H1 (cell line): ENCODE results near the gene SCG2. TPM values are rescaled to one million over a fixed set of nuclear protein-coding genes. Genes with fewer than 3 reads are reported as not detected.

Experiments used
- CTCF ChIA-PET: fragments of 300-600 bp; sonication (Branson Sonifier 250); formaldehyde crosslinking; loops from one replicate; lab custom pipeline; 2021; ENCODE audit not compliant: partially characterized antibody; lab: Charles Lee
- POLR2A ChIA-PET: fragments of 300-600 bp; sonication (Branson Sonifier 250); formaldehyde crosslinking; loops from one replicate; lab custom pipeline; 2021; ENCODE audit warnings: inconsistent platforms; ENCODE audit not compliant: partially characterized antibody; lab: Charles Lee
- DNase-seq, 2 experiments: peaks; one replicate each; pipeline versions ENCODE4 v3.0.0 to v3.0.0-alpha.2; 2010 to 2022; ENCODE audit warnings: low spot score in 2 of 2, low read depth in 1 of 2, mixed read lengths in 1 of 2
- FAIRE-seq: peaks from 2 replicates; lab custom pipeline; 2011; peaks lifted over from hg19 to GRCh38; lab: Jason Lieb, UNC
- H2AFZ ChIP-seq: 2 replicates; pipeline ENCODE4 v1.8.1; 2012; ENCODE audit warnings: low read length, inconsistent platforms
- H2AK5ac ChIP-seq: 2 replicates; pipeline ENCODE4 v1.6.1; 2013; ENCODE audit warnings: low read depth, low read length
- H2BK120ac ChIP-seq: replicated peaks from 2 replicates; pipeline ENCODE3; 2013; ENCODE audit warnings: low read depth, low read length, inconsistent platforms
- H2BK12ac ChIP-seq: 2 replicates; pipeline ENCODE4 v1.6.1; 2013; ENCODE audit warnings: low read depth, low read length
- H2BK15ac ChIP-seq: 2 replicates; pipeline ENCODE4 v1.6.1; 2013; ENCODE audit warnings: low read length
- H2BK20ac ChIP-seq: 2 replicates; pipeline ENCODE4 v1.6.1; 2013; ENCODE audit warnings: low read length
- H2BK5ac ChIP-seq: 2 replicates; pipeline ENCODE4 v1.6.1; 2013; ENCODE audit warnings: low read depth, low read length
- H3K14ac ChIP-seq: 2 replicates; pipeline ENCODE4 v1.6.1; 2013; ENCODE audit warnings: inconsistent platforms; ENCODE audit not compliant: insufficient read length
- H3K18ac ChIP-seq: 2 replicates; pipeline ENCODE4 v1.6.1; 2013; ENCODE audit warnings: low read length; ENCODE audit errors: extremely low read depth
- H3K23ac ChIP-seq: 2 replicates; pipeline ENCODE4 v1.6.1; 2013; ENCODE audit warnings: inconsistent platforms; ENCODE audit not compliant: insufficient read length
- H3K23me2 ChIP-seq: 2 replicates; pipeline ENCODE4 v1.6.1; 2013; ENCODE audit warnings: low read depth, low read length
- H3K27ac ChIP-seq: 2 replicates; pipeline ENCODE4 v1.6.1; 2011; ENCODE audit warnings: low read depth, low read length, inconsistent platforms
- H3K27me3 ChIP-seq, 4 experiments: replicated peaks in 1 of 4; 1 replicate in 1 of 4; 2 replicates in 3 of 4; pipeline versions ENCODE4 v1.6.1 to v1.8.1; 2011 to 2013; ENCODE audit warnings: low read length in 3 of 4, mild to moderate bottlenecking in 3 of 4, inconsistent platforms in 2 of 4, mixed read lengths in 2 of 4, moderate library complexity in 1 of 4; ENCODE audit not compliant: control insufficient read depth in 3 of 4, insufficient read depth in 3 of 4; ENCODE audit errors: extremely low read depth in 1 of 4
- H3K36me3 ChIP-seq, 4 experiments: 2 replicates each; pipeline versions ENCODE4 v1.6.1 to v1.8.1; 2011 to 2013; ENCODE audit warnings: mild to moderate bottlenecking in 4 of 4, low read length in 3 of 4, moderate library complexity in 2 of 4, control low read depth in 1 of 4, inconsistent platforms in 1 of 4; ENCODE audit not compliant: insufficient read depth in 4 of 4, control insufficient read depth in 2 of 4
- H3K4ac ChIP-seq: replicated peaks from 2 replicates; pipeline ENCODE3; 2013; ENCODE audit warnings: low read length, low read depth, mixed read lengths, inconsistent platforms; ENCODE audit not compliant: insufficient read length
- H3K4me1 ChIP-seq, 4 experiments: replicated peaks in 1 of 4; 1 replicate in 1 of 4; 2 replicates in 3 of 4; pipeline versions ENCODE4 v1.6.1 to v1.8.1; 2011 to 2013; ENCODE audit warnings: low read length in 3 of 4, inconsistent platforms in 2 of 4, mixed read lengths in 1 of 4; ENCODE audit not compliant: insufficient read depth in 4 of 4, control insufficient read depth in 3 of 4
- H3K4me2 ChIP-seq, 2 experiments: 2 replicates each; pipeline versions ENCODE4 v1.6.1 to v1.8.1; 2011 to 2013; ENCODE audit warnings: low read depth in 2 of 2, low read length in 2 of 2, control low read depth in 1 of 2, inconsistent platforms in 1 of 2, mild to moderate bottlenecking in 1 of 2; ENCODE audit not compliant: insufficient read depth in 1 of 2
- H3K4me3 ChIP-seq, 4 experiments: fragments of 200-600, 300-600 bp in 1 of 4; sonication (generic), shearing (Covaris generic), sonication (Bioruptor Twin) in 1 of 4; 2 replicates each; pipeline versions ENCODE4 v1.5.1 to v1.8.1; 2011 to 2016; ENCODE audit warnings: low read length in 4 of 4, low read depth in 3 of 4, control low read depth in 2 of 4, inconsistent platforms in 2 of 4, mild to moderate bottlenecking in 2 of 4, mixed read lengths in 1 of 4, moderate library complexity in 1 of 4; ENCODE audit not compliant: insufficient read depth in 2 of 4; ENCODE audit errors: extremely low read depth in 1 of 4
- H3K56ac ChIP-seq: replicated peaks from 2 replicates; pipeline ENCODE3; 2013; ENCODE audit warnings: low read depth, mild to moderate bottlenecking, mixed read lengths, low read length, inconsistent platforms; ENCODE audit not compliant: insufficient read length
- H3K79me1 ChIP-seq: 2 replicates; pipeline ENCODE4 v1.6.1; 2013; ENCODE audit warnings: low read depth, low read length, control low read depth
- H3K79me2 ChIP-seq, 2 experiments: 2 replicates each; pipeline versions ENCODE4 v1.6.1 to v1.8.1; 2012 to 2013; ENCODE audit warnings: low read length in 2 of 2, mild to moderate bottlenecking in 2 of 2, inconsistent platforms in 1 of 2; ENCODE audit not compliant: insufficient read depth in 2 of 2, control insufficient read depth in 1 of 2
- H3K9ac ChIP-seq, 4 experiments: replicated peaks in 1 of 4; 1 replicate in 1 of 4; 2 replicates in 3 of 4; pipeline versions ENCODE4 v1.6.1 to v1.8.1; 2011 to 2013; ENCODE audit warnings: low read depth in 3 of 4, low read length in 3 of 4, control low read depth in 2 of 4, mild to moderate bottlenecking in 2 of 4, moderate library complexity in 2 of 4, inconsistent platforms in 1 of 4; ENCODE audit errors: extremely low read depth in 1 of 4
- H3K9me3 ChIP-seq, 2 experiments: 2 replicates each; pipeline versions ENCODE4 v1.6.1 to v1.8.1; 2012 to 2013; ENCODE audit warnings: mild to moderate bottlenecking in 2 of 2, moderate library complexity in 2 of 2, control low read depth in 1 of 2, inconsistent platforms in 1 of 2, low read depth in 1 of 2, low read length in 1 of 2, mixed read lengths in 1 of 2; ENCODE audit not compliant: insufficient read depth in 2 of 2
- H4K20me1 ChIP-seq, 2 experiments: replicated peaks in 1 of 2; 2 replicates each; pipeline versions ENCODE3 to v1.8.1; 2011 to 2013; ENCODE audit warnings: inconsistent platforms in 2 of 2, low read length in 2 of 2, mild to moderate bottlenecking in 1 of 2; ENCODE audit not compliant: insufficient read depth in 2 of 2, control insufficient read depth in 1 of 2
- H4K5ac ChIP-seq: 2 replicates; pipeline ENCODE4 v1.6.1; 2013; ENCODE audit warnings: low read length, low read depth, mixed read lengths, inconsistent platforms; ENCODE audit not compliant: insufficient read length
- H4K8ac ChIP-seq: 2 replicates; pipeline ENCODE4 v1.8.0; 2013; ENCODE audit warnings: mild to moderate bottlenecking, moderate library complexity, low read length, inconsistent platforms; ENCODE audit not compliant: insufficient read depth; ENCODE audit errors: extremely low read depth
- H4K91ac ChIP-seq: replicated peaks from 2 replicates; pipeline ENCODE3; 2013; ENCODE audit warnings: low read length, mixed read lengths, inconsistent platforms; ENCODE audit not compliant: insufficient read length
- ASH2L ChIP-seq: fragments of 200-600, 300-600 bp; sonication (generic); IDR thresholded peaks from one replicate; pipeline ENCODE4 v1.7.1; 2017; ENCODE audit warnings: low read length
- CBX5 ChIP-seq: fragments of 300-800, 300-1000 bp; sonication (generic); IDR thresholded peaks from 2 replicates; pipeline ENCODE4 v1.7.1; 2016; ENCODE audit warnings: antibody characterized with exemption, low read length, low read depth
- CBX8 ChIP-seq: fragments of 300-800, 300-1000 bp; sonication (generic); IDR thresholded peaks from 2 replicates; pipeline ENCODE4 v1.7.1; 2016; ENCODE audit warnings: low read depth, low read length, borderline replicate concordance
- CREB1 ChIP-seq: IDR thresholded peaks from 2 replicates; pipeline ENCODE4 v1.6.1; 2012; ENCODE audit warnings: inconsistent platforms
- EP300 ChIP-seq, 2 experiments: IDR thresholded peaks; 1 replicate in 1 of 2; 2 replicates in 1 of 2; pipeline ENCODE4 v1.6.1; 2011 to 2012; ENCODE audit warnings: low read depth in 2 of 2, low read length in 2 of 2, mild to moderate bottlenecking in 2 of 2, borderline replicate concordance in 1 of 2, inconsistent platforms in 1 of 2, moderate library complexity in 1 of 2
- HDAC2 ChIP-seq, 2 experiments: fragments of 300-600 bp in 1 of 2; sonication (generic) in 1 of 2; IDR thresholded peaks; 2 replicates each; pipeline ENCODE4 v1.6.1; 2011 to 2012; ENCODE audit warnings: low read depth in 2 of 2, low read length in 2 of 2, mild to moderate bottlenecking in 2 of 2, moderate library complexity in 2 of 2, borderline replicate concordance in 1 of 2, inconsistent platforms in 1 of 2
- JUN ChIP-seq: IDR thresholded peaks from 2 replicates; pipeline ENCODE4 v1.6.1; 2011; ENCODE audit warnings: low read depth, mild to moderate bottlenecking, improper control_type of control experiment, low read length
- JUND ChIP-seq: IDR thresholded peaks from 2 replicates; pipeline ENCODE4 v1.6.1; 2011; ENCODE audit warnings: mild to moderate bottlenecking, improper control_type of control experiment, low read length
- KDM1A ChIP-seq: fragments of 200-600, 300-600 bp; sonication (generic); IDR thresholded peaks from 2 replicates; pipeline ENCODE4 v1.7.1; 2016; ENCODE audit warnings: mild to moderate bottlenecking, low read length, borderline replicate concordance
- POLR2AphosphoS5 ChIP-seq: IDR thresholded peaks from 2 replicates; pipeline ENCODE4 v1.6.1; 2011; ENCODE audit warnings: low read depth, low read length
- POU5F1 ChIP-seq: IDR thresholded peaks from 2 replicates; pipeline ENCODE4 v1.6.1; 2011; ENCODE audit warnings: low read depth, mild to moderate bottlenecking, low read length, moderate library complexity
- SAP30 ChIP-seq: fragments of 300-600 bp; sonication (generic); IDR thresholded peaks from 2 replicates; pipeline ENCODE4 v1.7.1; 2012; ENCODE audit warnings: low read length, moderate library complexity, mild to moderate bottlenecking, inconsistent platforms; ENCODE audit not compliant: insufficient read depth, insufficient replicate concordance
- SIX5 ChIP-seq: IDR thresholded peaks from 2 replicates; pipeline ENCODE4 v1.6.1; 2011; ENCODE audit warnings: mild to moderate bottlenecking, low read depth, low read length
- SP1 ChIP-seq: IDR thresholded peaks from 2 replicates; pipeline ENCODE4 v1.6.1; 2011; ENCODE audit warnings: low read depth, low read length
- YY1 ChIP-seq: IDR thresholded peaks from 2 replicates; pipeline ENCODE4 v1.6.1; 2011; ENCODE audit warnings: low read depth, mild to moderate bottlenecking, low read length
- ZNF274 ChIP-seq: IDR thresholded peaks from 2 replicates; pipeline ENCODE4 v1.7.0; 2012; ENCODE audit warnings: low read length, borderline replicate concordance; ENCODE audit errors: extremely low read depth
- WGBS, 2 experiments: shearing (Covaris generic) in 1 of 2; methylation state at CpG; one replicate each; pipeline versions ENCODE4 v1.1.6 to v1.1.7; 2013 to 2015; ENCODE audit warnings: low lambda C conversion rate in 2 of 2, mixed read lengths in 2 of 2, inconsistent platforms in 1 of 2, low coverage in 1 of 2, missing lambda C conversion rate in 1 of 2; ENCODE audit not compliant: insufficient replicate concordance in 2 of 2, insufficient coverage in 1 of 2, insufficient read length in 1 of 2; ENCODE audit errors: extremely low coverage in 1 of 2, missing lambda C conversion rate in 1 of 2; 5-methylcytosine and 5-hydroxymethylcytosine counted together
- polyA plus RNA-seq, 7 experiments: library from polyadenylated mRNA; depleted of rRNA in 3 of 7; stranded (reverse) in 5 of 7; unstranded in 2 of 7; fragments of >200 nt in 5 of 7; fragments of 200-250 nt in 2 of 7; gene quantifications; 1 replicate in 5 of 7; 2 replicates in 1 of 7; 4 replicates in 1 of 7; pipeline versions ENCODE4 v1.2.1 to v1.2.3, GENCODE V29; 2011 to 2013; ENCODE audit warnings: missing spikeins in 2 of 7, mixed read lengths in 2 of 7
- total RNA-seq: library from RNA; stranded (reverse); fragmentation: NEBNext Ultra II Directional; extraction: Animal tissue kit (Norgen Biotek cat#: 25700); gene quantifications from 2 replicates; pipeline ENCODE4 v1.2.1, GENCODE V29; 2021

SCG2 gene
- total and polyA plus RNA-seq, 2 of the 8 experiments (the other 6 are each of a cell fraction or from before 2014, with no cell fraction given) = 0.54 to 1.0 TPM

GRCh38 chr2:223625652-223626051 is 23.5 kb upstream of the SCG2 start:
- Histone ChIP-seq H3K18ac (no peak overlapping the region), H4K20me1 (peaks cover 3 to 16% of the 10 kb centered on the region in 2 experiments), H3K4me3 (no peak overlapping the region), H2BK20ac (no peak overlapping the region), H2BK12ac (no peak overlapping the region), H3K56ac (no peak overlapping the region), H3K23ac (no peak overlapping the region), H3K9ac (no peak overlapping the region), H3K14ac (no peak overlapping the region), H3K23me2 (no peaks in the 10 kb centered on the region), H2AK5ac (no peak overlapping the region), H4K91ac (no peak overlapping the region), H3K4me2 (no peak overlapping the region), H2BK5ac (no peak overlapping the region), H3K36me3 (no peaks in the 10 kb centered on the region), H3K27me3 (peaks cover 18 to 31% (median 25%) of the 10 kb centered on the region in 4 experiments), H3K4me1 (no peaks in the 10 kb centered on the region), H3K9me3 (no peaks in the 10 kb centered on the region), H4K8ac (no peak overlapping the region), H2BK120ac (no peak overlapping the region), H2BK15ac (no peak overlapping the region), H3K27ac (no peak overlapping the region), H3K79me2 (no peaks in the 10 kb centered on the region), H2AFZ (no peak overlapping the region), H4K5ac (no peak overlapping the region), H3K4ac (no peak overlapping the region), H3K79me1 (no peaks in the 10 kb centered on the region)
- 73% methylated on average over 1 of the region's 1 CpG; no CpG with 5 or more reads in 1 of the 2 experiments for WGBS, 2 experiments
- FAIRE-seq (no peak), DNase-seq (no peak)
- CTCF ChIA-PET = no interaction called here
- POLR2A ChIA-PET = no interaction called here
- TF ChIP-seq HDAC2 (IDR thresholded peaks at IDR 0.05; ENCODE audit: borderline replicate concordance in 1 of 2, low read depth in 2 of 2, low read length in 2 of 2) (no peak), POLR2AphosphoS5 (no peak), SAP30 (no peak), SP1 (no peak), EP300 (IDR thresholded peaks at IDR 0.05; ENCODE audit: borderline replicate concordance in 1 of 2, low read depth in 2 of 2, low read length in 2 of 2) (no peak), JUND (no peak), KDM1A (no peak), YY1 (no peak), CREB1 (no peak), SIX5 (no peak), CBX5 (no peak), ZNF274 (no peak), ASH2L (no peak), JUN (no peak), CBX8 (no peak), POU5F1 (no peak)
